ENCODE data around the gene MAPK9.

Gene MAPK9

DNA sequence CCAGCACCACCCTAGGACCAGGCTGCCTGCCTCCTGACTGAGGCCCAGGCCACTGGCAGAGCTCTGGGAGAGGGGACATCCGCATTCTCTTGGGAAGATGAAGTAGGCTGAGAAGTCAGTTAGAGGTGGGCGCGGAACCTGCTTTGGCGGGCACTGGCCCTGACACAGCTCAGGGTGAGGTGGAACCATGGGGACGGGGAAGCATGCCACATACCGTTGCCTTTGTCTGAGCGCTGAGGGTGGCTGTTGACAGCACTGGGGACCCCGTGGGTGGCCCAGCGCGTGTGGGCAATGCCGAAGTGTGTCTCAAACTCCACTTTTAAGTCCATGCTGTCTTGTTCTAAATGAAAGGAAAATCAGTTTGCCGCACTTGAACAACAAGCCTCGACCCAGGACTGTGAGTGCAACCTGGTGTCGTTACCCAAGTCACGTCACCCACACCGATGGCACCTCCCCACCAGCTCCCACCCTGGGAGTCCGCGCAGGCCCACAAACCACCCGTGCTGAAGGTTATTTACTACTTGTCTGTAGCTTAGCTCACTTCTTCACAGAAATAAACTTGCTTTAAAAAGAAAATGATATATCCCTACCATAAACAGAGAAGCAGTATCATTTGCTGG, 43.8 kb upstream of the MAPK9 start:
- H3K27ac ChIP-seq (ENCODE audit: insufficient read depth in 1 of 2, low read depth in 1 of 2, low read length in 2 of 2, poor library complexity in 1 of 2, severe bottlenecking in 2 of 2) = no peak overlapping the region
- H3K4me1 ChIP-seq (ENCODE audit: control extremely low read depth in 1 of 4, control insufficient read depth in 4 of 4, insufficient read depth in 4 of 4, low read length in 3 of 4) = peaks cover 0 to 3% (median 0%) of the 10 kb centered on the region in 4 experiments
- no peaks in the 10 kb centered on the region for H3K36me3 ChIP-seq (ENCODE audit: control insufficient read depth in 4 of 4, insufficient read depth in 4 of 4, low read length in 3 of 4)
- no peak for DNase-seq
- no peaks in the 10 kb centered on the region for H3K9me3 ChIP-seq (ENCODE audit: control extremely low read depth in 1 of 5, control insufficient read depth in 4 of 5, insufficient read depth in 2 of 5, low read depth in 1 of 5, low read length in 4 of 5)
- H3K4me3 ChIP-seq (ENCODE audit: control insufficient read depth in 1 of 7, extremely low read depth in 1 of 7, insufficient read depth in 4 of 7, low read depth in 2 of 7, low read length in 6 of 7) = no peak overlapping the region
- 97% methylated on average over 19 of the region's 19 CpGs for WGBS (ENCODE audit: insufficient coverage)
- peaks cover 0 to 14% (median 4%) of the 10 kb centered on the region in 5 experiments for H3K27me3 ChIP-seq (replicated peaks in 2 of 5; ENCODE audit: control insufficient read depth in 4 of 5, insufficient read depth in 5 of 5, low read length in 4 of 5)
- ChIA-PET POLR2A (no interaction called here), CTCF (interaction anchor here (0.8 to 1.2 kb wide), 2 partner anchors 11 to 18 kb away, joined by 3 to 4 read pairs; no protein-coding TSS in a partner anchor)

DNA sequence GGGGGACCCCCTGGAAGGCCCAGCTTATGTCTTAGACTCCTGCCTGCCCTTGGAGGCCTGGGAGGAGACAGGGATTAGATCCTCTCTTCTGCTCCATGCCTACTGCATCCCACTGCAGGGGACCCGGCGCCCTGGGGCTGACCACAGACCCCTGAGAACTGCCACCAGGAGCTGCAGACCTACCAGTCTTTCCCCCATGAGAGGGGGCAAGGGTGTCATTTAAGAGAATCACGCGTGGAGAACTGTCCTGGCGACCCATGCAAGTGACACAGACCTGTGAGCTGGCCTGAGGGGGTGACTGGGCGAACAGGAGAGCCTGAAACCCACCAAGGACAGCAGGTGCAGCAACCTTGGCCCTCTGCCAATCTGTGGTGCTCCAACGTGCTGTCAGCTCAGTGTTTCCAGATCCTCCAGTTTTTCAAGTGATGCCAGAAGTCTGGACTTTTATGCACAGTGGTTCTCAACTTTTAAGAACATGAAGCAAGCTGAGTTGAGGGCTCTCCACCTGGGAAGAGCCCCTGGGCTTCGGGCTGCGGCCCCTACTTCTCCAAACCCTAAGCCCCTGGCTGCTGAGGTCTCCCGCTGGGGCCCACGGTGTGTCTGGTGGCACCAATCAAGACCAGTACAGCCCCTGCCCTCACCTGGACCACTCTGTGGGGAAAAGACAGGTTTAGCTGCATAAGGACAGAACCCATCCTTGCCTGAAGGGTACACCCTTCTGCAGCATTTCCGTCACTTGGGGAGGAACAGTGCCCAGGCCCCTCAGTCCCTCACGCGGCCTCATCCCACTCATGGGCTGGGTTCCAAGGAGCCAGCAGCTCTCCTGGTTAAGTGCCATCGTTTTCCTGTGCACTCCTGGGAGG, 43.1 kb upstream of the MAPK9 start:
- Histone ChIP-seq H3K9me3 (ENCODE audit: control extremely low read depth in 1 of 5, control insufficient read depth in 4 of 5, insufficient read depth in 2 of 5, low read depth in 1 of 5, low read length in 4 of 5) (no peaks in the 10 kb centered on the region), H3K36me3 (ENCODE audit: control insufficient read depth in 4 of 4, insufficient read depth in 4 of 4, low read length in 3 of 4) (no peaks in the 10 kb centered on the region), H3K27ac (ENCODE audit: insufficient read depth in 1 of 2, low read depth in 1 of 2, low read length in 2 of 2, poor library complexity in 1 of 2, severe bottlenecking in 2 of 2) (no peak overlapping the region), H3K27me3 (replicated peaks in 2 of 5; ENCODE audit: control insufficient read depth in 4 of 5, insufficient read depth in 5 of 5, low read length in 4 of 5) (peaks cover 0 to 14% (median 4%) of the 10 kb centered on the region in 5 experiments), H3K4me1 (ENCODE audit: control extremely low read depth in 1 of 4, control insufficient read depth in 4 of 4, insufficient read depth in 4 of 4, low read length in 3 of 4) (peaks cover 0 to 3% (median 0%) of the 10 kb centered on the region in 4 experiments), H3K4me3 (ENCODE audit: control insufficient read depth in 1 of 7, extremely low read depth in 1 of 7, insufficient read depth in 4 of 7, low read depth in 2 of 7, low read length in 6 of 7) (no peak overlapping the region)
- ChIA-PET POLR2A (no interaction called here), CTCF (interaction anchor here (0.6 to 1.2 kb wide), 2 partner anchors 10 to 41 kb away, joined by 3 to 4 read pairs; no protein-coding TSS in a partner anchor)
- WGBS (ENCODE audit: insufficient coverage) = 94% methylated on average over 13 of the region's 15 CpGs
- no peak for DNase-seq

DNA sequence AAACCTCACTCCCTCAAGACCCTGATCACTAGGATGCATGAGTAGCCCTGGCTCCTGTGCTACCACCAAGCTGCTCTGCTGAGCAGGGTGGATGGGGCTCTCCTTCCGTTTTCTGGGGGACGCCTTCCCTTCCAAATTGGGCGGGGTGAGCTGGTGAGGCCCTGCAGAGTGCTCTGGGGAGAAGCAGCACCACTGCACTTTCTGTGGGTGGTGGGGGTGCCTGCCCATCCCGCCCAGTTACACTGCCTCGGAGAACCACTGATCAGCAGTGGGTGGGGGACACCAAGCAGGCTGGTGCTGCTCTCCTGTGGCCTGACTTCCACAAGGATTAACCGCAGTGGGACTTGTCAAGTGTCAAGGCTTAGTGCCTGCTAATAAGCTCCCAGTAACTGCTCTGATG, 42.3 kb upstream of the MAPK9 start:
- Histone ChIP-seq H3K36me3 (ENCODE audit: control insufficient read depth in 4 of 4, insufficient read depth in 4 of 4, low read length in 3 of 4) (no peaks in the 10 kb centered on the region), H3K9me3 (ENCODE audit: control extremely low read depth in 1 of 5, control insufficient read depth in 4 of 5, insufficient read depth in 2 of 5, low read depth in 1 of 5, low read length in 4 of 5) (no peaks in the 10 kb centered on the region), H3K27ac (ENCODE audit: insufficient read depth in 1 of 2, low read depth in 1 of 2, low read length in 2 of 2, poor library complexity in 1 of 2, severe bottlenecking in 2 of 2) (no peak overlapping the region), H3K4me1 (ENCODE audit: control extremely low read depth in 1 of 4, control insufficient read depth in 4 of 4, insufficient read depth in 4 of 4, low read length in 3 of 4) (peaks cover 0 to 3% (median 0%) of the 10 kb centered on the region in 4 experiments), H3K4me3 (ENCODE audit: control insufficient read depth in 1 of 7, extremely low read depth in 1 of 7, insufficient read depth in 4 of 7, low read depth in 2 of 7, low read length in 6 of 7) (no peak overlapping the region), H3K27me3 (replicated peaks in 2 of 5; ENCODE audit: control insufficient read depth in 4 of 5, insufficient read depth in 5 of 5, low read length in 4 of 5) (peaks cover 0 to 14% (median 8%) of the 10 kb centered on the region in 5 experiments)
- CTCF ChIA-PET = interaction anchor here (0.6 to 2.0 kb wide), 2 partner anchors 20 to 40 kb away, joined by 3 to 5 read pairs; no protein-coding TSS in a partner anchor
- POLR2A ChIA-PET = no interaction called here
- 77% methylated on average over 6 of the region's 6 CpGs for WGBS (ENCODE audit: insufficient coverage)
- no peak for DNase-seq

DNA sequence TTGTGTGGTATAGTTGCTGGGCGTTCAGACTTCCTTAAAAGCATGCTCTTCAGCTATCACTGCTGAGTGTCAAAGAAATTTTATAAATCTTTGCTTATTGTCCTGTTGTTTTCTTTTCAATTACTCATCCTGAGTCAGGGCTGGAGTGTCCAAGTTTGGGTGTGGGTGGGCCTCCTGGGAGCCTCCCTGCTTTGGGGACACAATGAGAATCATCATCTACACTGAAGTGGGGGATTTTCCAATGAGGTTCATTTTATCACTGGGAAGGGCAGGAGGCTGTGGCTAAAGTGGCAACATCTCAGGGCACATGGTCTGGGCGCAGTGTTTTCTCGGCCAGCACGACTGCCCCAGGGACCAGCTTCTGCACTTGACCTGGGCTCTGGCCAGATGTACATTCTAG, 41.8 kb upstream of the MAPK9 start:
- Histone ChIP-seq H3K36me3 (ENCODE audit: control insufficient read depth in 4 of 4, insufficient read depth in 4 of 4, low read length in 3 of 4) (no peaks in the 10 kb centered on the region), H3K9me3 (ENCODE audit: control extremely low read depth in 1 of 5, control insufficient read depth in 4 of 5, insufficient read depth in 2 of 5, low read depth in 1 of 5, low read length in 4 of 5) (no peaks in the 10 kb centered on the region), H3K4me1 (ENCODE audit: control extremely low read depth in 1 of 4, control insufficient read depth in 4 of 4, insufficient read depth in 4 of 4, low read length in 3 of 4) (peaks cover 0 to 3% (median 0%) of the 10 kb centered on the region in 4 experiments), H3K27me3 (replicated peaks in 2 of 5; ENCODE audit: control insufficient read depth in 4 of 5, insufficient read depth in 5 of 5, low read length in 4 of 5) (peaks cover 0 to 14% (median 5%) of the 10 kb centered on the region in 5 experiments), H3K4me3 (ENCODE audit: control insufficient read depth in 1 of 7, extremely low read depth in 1 of 7, insufficient read depth in 4 of 7, low read depth in 2 of 7, low read length in 6 of 7) (no peak overlapping the region), H3K27ac (ENCODE audit: insufficient read depth in 1 of 2, low read depth in 1 of 2, low read length in 2 of 2, poor library complexity in 1 of 2, severe bottlenecking in 2 of 2) (no peak overlapping the region)
- DNase-seq = no peak
- ChIA-PET POLR2A (interaction anchor here (0.6 kb wide), 1 partner anchor 38 kb away, joined by 3 read pairs; no protein-coding TSS in a partner anchor), CTCF (interaction anchor here (2.0 kb wide), 1 partner anchor 19 kb away, joined by 5 read pairs; no protein-coding TSS in a partner anchor)
- WGBS (ENCODE audit: insufficient coverage) = 92% methylated on average over 3 of the region's 4 CpGs

DNA sequence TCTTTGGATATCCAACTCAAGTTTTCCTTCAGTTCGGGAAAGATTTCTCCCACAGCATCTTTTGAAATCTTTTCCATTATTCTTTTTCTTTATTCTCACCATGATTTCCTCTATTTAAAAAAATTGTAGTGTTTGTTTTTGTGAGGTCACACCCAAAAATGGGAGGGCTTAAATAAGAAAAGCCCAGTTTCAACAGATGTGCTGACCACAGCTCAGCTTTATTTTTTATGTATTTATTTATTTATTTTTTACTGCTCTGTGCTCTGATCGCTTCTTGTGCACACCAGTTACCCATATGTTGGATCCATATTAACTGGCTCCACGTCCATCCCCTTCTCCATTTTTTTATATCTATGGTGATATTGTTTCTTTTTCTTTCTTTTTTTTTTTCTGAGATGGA, 41.0 kb upstream of the MAPK9 start:
- ChIA-PET CTCF (interaction anchor here (1.2 to 2.0 kb wide), 2 partner anchors 19 to 207 kb away, joined by 3 to 5 read pairs; no protein-coding TSS in a partner anchor), POLR2A (no interaction called here)
- Histone ChIP-seq H3K4me1 (ENCODE audit: control extremely low read depth in 1 of 4, control insufficient read depth in 4 of 4, insufficient read depth in 4 of 4, low read length in 3 of 4) (peaks cover 0 to 3% (median 0%) of the 10 kb centered on the region in 4 experiments), H3K27me3 (replicated peaks in 2 of 5; ENCODE audit: control insufficient read depth in 4 of 5, insufficient read depth in 5 of 5, low read length in 4 of 5) (peaks cover 0 to 14% (median 5%) of the 10 kb centered on the region in 5 experiments), H3K36me3 (ENCODE audit: control insufficient read depth in 4 of 4, insufficient read depth in 4 of 4, low read length in 3 of 4) (no peaks in the 10 kb centered on the region), H3K9me3 (ENCODE audit: control extremely low read depth in 1 of 5, control insufficient read depth in 4 of 5, insufficient read depth in 2 of 5, low read depth in 1 of 5, low read length in 4 of 5) (no peaks in the 10 kb centered on the region), H3K4me3 (ENCODE audit: control insufficient read depth in 1 of 7, extremely low read depth in 1 of 7, insufficient read depth in 4 of 7, low read depth in 2 of 7, low read length in 6 of 7) (no peak overlapping the region), H3K27ac (ENCODE audit: insufficient read depth in 1 of 2, low read depth in 1 of 2, low read length in 2 of 2, poor library complexity in 1 of 2, severe bottlenecking in 2 of 2) (no peak overlapping the region)
- WGBS (ENCODE audit: insufficient coverage) = no CpG with 5 or more reads among the region's 3 CpGs
- no peak for DNase-seq

DNA sequence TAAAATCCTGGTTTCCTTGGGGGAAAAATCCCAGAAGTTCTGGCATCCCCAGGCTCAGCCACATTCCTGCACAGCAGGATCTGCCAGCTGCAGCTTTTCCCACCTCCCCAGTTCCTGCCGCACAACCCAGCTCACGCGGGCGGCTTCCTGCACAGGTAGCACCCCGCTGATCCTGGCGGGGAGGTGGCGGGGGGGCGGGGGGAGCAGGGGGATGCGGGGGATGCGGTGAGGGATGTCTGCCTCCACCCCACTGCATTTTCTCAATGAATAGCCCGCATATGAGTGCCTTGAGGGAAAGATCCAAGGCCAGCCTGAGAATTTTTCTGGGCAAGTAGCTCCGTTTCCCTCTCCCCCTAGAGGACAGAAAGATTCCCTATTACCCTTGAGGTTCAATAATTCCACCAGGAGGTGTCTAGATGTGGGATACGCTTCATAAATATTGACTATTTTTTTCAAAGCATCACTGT, 40.2 kb upstream of the MAPK9 start:
- Histone ChIP-seq H3K9me3 (ENCODE audit: control extremely low read depth in 1 of 5, control insufficient read depth in 4 of 5, insufficient read depth in 2 of 5, low read depth in 1 of 5, low read length in 4 of 5) (no peaks in the 10 kb centered on the region), H3K36me3 (ENCODE audit: control insufficient read depth in 4 of 4, insufficient read depth in 4 of 4, low read length in 3 of 4) (no peaks in the 10 kb centered on the region), H3K4me3 (ENCODE audit: control insufficient read depth in 1 of 7, extremely low read depth in 1 of 7, insufficient read depth in 4 of 7, low read depth in 2 of 7, low read length in 6 of 7) (no peak overlapping the region), H3K27me3 (replicated peaks in 2 of 5; ENCODE audit: control insufficient read depth in 4 of 5, insufficient read depth in 5 of 5, low read length in 4 of 5) (peaks cover 0 to 14% (median 5%) of the 10 kb centered on the region in 5 experiments), H3K4me1 (ENCODE audit: control extremely low read depth in 1 of 4, control insufficient read depth in 4 of 4, insufficient read depth in 4 of 4, low read length in 3 of 4) (peaks cover 0 to 3% (median 0%) of the 10 kb centered on the region in 4 experiments), H3K27ac (ENCODE audit: insufficient read depth in 1 of 2, low read depth in 1 of 2, low read length in 2 of 2, poor library complexity in 1 of 2, severe bottlenecking in 2 of 2) (no peak overlapping the region)
- no CpG with 5 or more reads among the region's 13 CpGs for WGBS (ENCODE audit: insufficient coverage)
- DNase-seq = no peak
- CTCF ChIA-PET = interaction anchor here (1.2 to 1.3 kb wide), 3 partner anchors 18 to 206 kb away, joined by 3 to 4 read pairs (median 4); no protein-coding TSS in a partner anchor
- POLR2A ChIA-PET = no interaction called here
